Spinal cord (tissue), 10 donors: ENCODE results near the gene TMEM109. TPM values are rescaled to one million over a fixed set of nuclear protein-coding genes. Genes with fewer than 3 reads are reported as not detected.
A peak's percentile ranks its signal among the peaks of the same experiment; 100 is the strongest.

Source experiments
- DNase-seq, 6 donors: peaks; one replicate each; pipeline versions ENCODE4 v3.0.0 to v3.0.0-alpha.2; 2013 to 2015; ENCODE audit warnings: low spot score in 6 of 6, low read depth in 4 of 6
- H3K27ac ChIP-seq: one replicate; pipeline ENCODE4 v1.5.1; 2013; ENCODE audit warnings: low read depth, low read length, control low read depth
- H3K27me3 ChIP-seq: one replicate; pipeline ENCODE4 v1.6.1; 2013; ENCODE audit warnings: low read length; ENCODE audit not compliant: control insufficient read depth, insufficient read depth
- H3K36me3 ChIP-seq: one replicate; pipeline ENCODE4 v1.6.1; 2013; ENCODE audit warnings: low read length; ENCODE audit not compliant: control insufficient read depth, insufficient read depth
- H3K4me1 ChIP-seq: one replicate; pipeline ENCODE4 v1.6.1; 2013; ENCODE audit warnings: low read length; ENCODE audit not compliant: control insufficient read depth, insufficient read depth
- H3K4me3 ChIP-seq: one replicate; pipeline ENCODE4 v1.5.1; 2013; ENCODE audit warnings: low read depth, low read length, control low read depth
- H3K9me3 ChIP-seq: one replicate; pipeline ENCODE4 v1.6.1; 2013; ENCODE audit warnings: low read length; ENCODE audit not compliant: control insufficient read depth, insufficient read depth
- WGBS: methylation state at CpG from one replicate; pipeline ENCODE4 v1.1.5; 2013; ENCODE audit warnings: missing lambda C conversion rate; ENCODE audit not compliant: insufficient coverage; 5-methylcytosine and 5-hydroxymethylcytosine counted together
- polyA plus RNA-seq, 2 donors: library from polyadenylated mRNA; unstranded; fragments of 120-200 nt; gene quantifications; one replicate each; pipeline ENCODE4 v1.2.1, GENCODE V29; 2013; ENCODE audit not compliant: insufficient read length in 2 of 2
- total RNA-seq, 2 donors: library from RNA; depleted of rRNA in 1 of 2; stranded (reverse); fragments of 120-200 nt in 1 of 2; fragments of >200 nt in 1 of 2; gene quantifications; one replicate each; pipeline versions ENCODE4 v1.2.3 to v1.2.4, GENCODE V29; 2013 to 2014
- donor health status: healthy.

TMEM109 gene
- total and polyA plus RNA-seq, 4 donors = 33.5 to 44.7 (median 37.3) TPM

DNA sequence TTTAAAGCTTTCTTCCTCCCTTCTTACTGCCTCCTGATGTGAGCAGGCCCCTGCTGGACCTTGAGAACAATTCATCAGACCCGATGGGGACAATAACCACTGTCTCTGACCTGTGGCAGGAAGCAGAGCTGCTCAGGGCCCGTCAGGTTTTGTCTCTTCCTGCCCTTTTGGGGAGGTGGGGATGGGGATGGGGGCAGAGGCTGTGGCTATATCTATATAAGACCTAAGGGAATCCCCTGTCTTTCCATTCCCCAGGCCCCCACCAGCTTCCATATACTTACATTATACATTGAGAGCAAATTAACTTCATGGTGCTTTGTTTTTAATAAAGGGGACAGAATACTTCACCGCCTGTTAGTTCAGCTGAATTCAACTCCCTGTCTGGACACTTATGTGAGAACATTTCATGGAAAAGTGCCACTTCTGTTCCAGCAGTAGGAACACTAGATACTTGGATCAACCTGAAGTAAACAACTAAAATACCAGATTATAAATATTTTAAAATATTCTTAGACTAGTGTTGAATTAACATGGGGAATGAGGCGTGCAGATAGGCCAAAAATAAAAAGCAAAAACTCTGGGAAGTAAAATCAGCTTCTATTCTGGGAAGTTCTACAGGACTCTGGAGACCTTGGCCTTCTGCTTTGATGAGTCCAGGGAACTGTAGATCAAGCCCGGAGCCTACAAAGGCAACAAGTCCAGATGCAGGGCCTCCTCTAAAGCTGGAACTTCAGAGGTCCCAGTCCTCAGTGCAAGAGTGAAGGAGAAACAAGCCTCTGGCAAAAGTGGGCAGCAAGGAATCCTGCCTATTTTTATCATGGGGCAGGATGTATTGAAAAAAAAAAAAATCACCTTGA is 35.5 kb upstream of the TMEM109 start:
- H3K9me3 ChIP-seq = no peaks in the 10 kb centered on the region
- H3K4me3 ChIP-seq = no peak overlapping the region
- WGBS = 63% methylated on average over 3 of the region's 5 CpGs
- H3K27me3 ChIP-seq = no peaks in the 10 kb centered on the region
- peak overlapping the region; percentile 10 for H3K27ac ChIP-seq
- peaks cover 19% of the 10 kb centered on the region for H3K36me3 ChIP-seq
- H3K4me1 ChIP-seq = peaks cover 11% of the 10 kb centered on the region
- no peak for DNase-seq

DNA sequence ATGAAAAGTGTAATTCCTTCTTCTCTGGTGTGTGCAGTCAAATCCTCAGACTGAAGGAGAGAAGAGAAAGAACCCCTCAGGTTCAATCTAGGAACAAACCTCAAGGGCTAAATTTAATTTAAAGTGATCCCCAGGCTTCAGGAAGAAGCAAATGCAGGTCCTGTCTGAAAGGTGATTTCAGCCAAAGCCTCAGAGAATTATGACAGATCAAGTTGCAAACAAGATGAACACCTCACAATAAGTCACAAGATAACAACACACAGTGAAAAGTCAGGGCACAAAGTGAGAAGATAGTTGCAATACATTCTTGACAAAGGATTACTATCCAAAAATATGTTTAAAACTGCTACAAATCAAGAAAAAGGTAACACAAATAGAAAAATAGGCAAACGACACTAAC is 34.9 kb upstream of the TMEM109 start:
- H3K4me3 ChIP-seq = no peak overlapping the region
- DNase-seq = no peak

DNA sequence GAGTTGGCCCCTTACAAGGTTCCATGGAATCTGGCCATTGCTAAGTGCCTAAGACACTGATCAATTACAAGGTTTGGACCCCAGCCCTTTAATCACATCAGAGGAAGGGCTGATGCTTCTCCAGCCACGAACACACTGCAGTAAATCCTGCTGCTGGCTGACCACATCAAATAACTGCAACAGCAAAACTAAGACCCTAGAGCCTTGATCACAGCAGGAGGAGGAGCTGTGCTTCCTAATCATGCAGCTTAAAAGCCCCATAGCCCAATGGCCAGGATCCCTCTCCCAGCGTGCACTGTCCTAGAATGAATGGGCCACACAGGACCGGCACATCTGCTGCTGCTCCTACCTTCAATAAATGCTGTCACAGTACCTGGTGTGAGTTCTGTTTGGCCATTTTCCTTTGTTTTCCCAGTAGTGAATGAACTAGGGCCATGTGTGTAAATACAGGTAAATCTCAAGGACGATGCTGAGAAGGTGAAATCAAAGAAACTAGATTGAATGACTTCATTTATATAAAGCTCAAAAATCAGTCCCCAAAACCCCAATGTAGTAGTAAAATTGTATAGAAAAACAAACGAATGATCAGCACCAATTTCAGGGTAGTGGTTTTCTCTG is 33.9 kb upstream of the TMEM109 start:
- Histone ChIP-seq H3K4me1 (peaks cover 8% of the 10 kb centered on the region), H3K36me3 (peaks cover 12% of the 10 kb centered on the region), H3K27ac (no peak overlapping the region), H3K4me3 (no peak overlapping the region), H3K9me3 (no peaks in the 10 kb centered on the region), H3K27me3 (no peaks in the 10 kb centered on the region)
- 44% methylated on average over 2 of the region's 5 CpGs for WGBS
- peak in 1 of 6 donors; percentile 41 for DNase-seq

More for the DNA sequence above, 34.9 kb upstream of the TMEM109 start:
- peak overlapping the region; percentile 10 for H3K27ac ChIP-seq
- H3K4me1 ChIP-seq = peaks cover 11% of the 10 kb centered on the region
- H3K9me3 ChIP-seq = no peaks in the 10 kb centered on the region
- H3K27me3 ChIP-seq = no peaks in the 10 kb centered on the region
- H3K36me3 ChIP-seq = peaks cover 19% of the 10 kb centered on the region
- WGBS = no CpG with 5 or more reads among the region's 1 CpG

DNA sequence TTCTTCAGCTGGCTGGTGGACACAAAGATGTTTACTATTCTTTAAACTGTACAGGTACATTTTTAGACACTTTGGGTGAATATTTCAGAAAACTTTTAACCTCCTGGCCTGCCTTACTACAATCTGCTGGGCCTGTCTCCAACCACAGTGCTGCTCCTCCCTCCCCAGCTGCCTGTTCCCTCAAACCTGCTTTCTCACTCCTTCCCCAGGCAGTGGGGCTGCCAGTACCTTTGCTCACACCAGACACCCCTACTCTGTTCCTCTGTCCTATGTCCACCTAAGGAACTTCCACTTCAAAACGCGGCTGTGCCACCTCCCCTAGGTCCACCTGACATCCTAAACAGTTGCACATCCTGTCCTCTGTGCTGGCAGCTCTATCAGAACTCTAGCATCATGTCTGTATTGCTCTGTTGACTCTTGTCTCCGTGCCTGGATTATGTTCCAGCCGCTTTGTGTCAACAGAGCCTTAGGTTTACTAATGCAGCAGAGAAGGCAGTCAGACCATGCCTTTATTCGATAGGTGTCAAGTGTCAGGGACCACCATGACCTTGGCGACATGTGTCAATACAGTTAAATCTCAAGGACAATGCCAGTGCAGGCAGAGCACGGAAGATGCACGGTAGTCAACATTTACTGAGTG is 33.2 kb upstream of the TMEM109 start:
- no peaks in the 10 kb centered on the region for H3K27me3 ChIP-seq
- peaks cover 8% of the 10 kb centered on the region for H3K4me1 ChIP-seq
- 77% methylated on average over 8 of the region's 8 CpGs for WGBS
- no peaks in the 10 kb centered on the region for H3K9me3 ChIP-seq
- H3K27ac ChIP-seq = peak overlapping the region; percentile 3
- DNase-seq = no peak
- no peak overlapping the region for H3K4me3 ChIP-seq
- H3K36me3 ChIP-seq = peaks cover 8% of the 10 kb centered on the region

DNA sequence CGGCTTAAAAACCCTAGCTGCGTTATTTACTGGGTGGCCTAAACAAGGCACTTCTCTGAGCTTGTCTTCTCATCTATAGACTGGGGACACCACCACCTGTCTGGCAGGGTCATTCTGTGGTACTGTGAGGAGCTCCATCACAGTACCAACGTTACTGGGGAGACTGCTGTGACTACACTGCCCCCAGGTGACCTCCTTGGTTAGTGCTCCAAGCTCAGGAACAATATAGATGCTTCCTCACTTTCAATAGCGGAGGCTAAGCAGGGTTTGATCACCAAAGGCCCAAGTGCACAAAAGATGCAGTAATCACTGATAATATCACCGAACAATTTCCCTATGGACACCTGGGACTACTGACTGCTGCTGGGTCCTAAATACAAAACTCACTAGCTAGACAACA is 26.4 kb upstream of the TMEM109 start:
- Histone ChIP-seq H3K9me3 (no peaks in the 10 kb centered on the region), H3K4me3 (no peak overlapping the region), H3K27ac (no peak overlapping the region), H3K4me1 (no peaks in the 10 kb centered on the region), H3K27me3 (no peaks in the 10 kb centered on the region), H3K36me3 (peaks cover 18% of the 10 kb centered on the region)
- 61% methylated on average over 5 of the region's 5 CpGs for WGBS
- peak in 2 of 6 donors; percentile 48 to 55 for DNase-seq

DNA sequence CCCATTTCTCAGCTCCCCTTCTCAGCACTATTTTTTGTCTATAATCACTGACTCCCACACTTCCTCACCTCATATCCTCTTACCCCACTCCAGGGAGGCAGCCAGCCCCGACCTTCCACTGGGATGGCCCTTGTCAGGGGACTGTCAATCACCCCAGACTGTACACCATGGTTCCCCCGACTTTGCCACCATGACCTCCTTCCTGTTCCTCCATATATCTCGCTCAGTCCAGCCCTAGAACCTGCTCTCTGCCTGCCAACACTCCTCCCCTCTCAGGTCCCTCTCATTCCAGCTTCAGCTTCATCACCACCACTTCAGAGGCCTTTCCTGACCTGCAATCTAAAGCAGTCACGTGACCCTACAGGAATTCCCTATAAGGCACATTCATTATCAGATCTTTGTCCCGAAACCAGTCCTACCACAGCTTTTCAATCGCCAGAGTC is 24.1 kb upstream of the TMEM109 start:
- H3K27ac ChIP-seq = no peak overlapping the region
- 92% methylated on average over 6 of the region's 6 CpGs for WGBS
- no peaks in the 10 kb centered on the region for H3K9me3 ChIP-seq
- DNase-seq = no peak
- peaks cover 30% of the 10 kb centered on the region for H3K36me3 ChIP-seq
- no peak overlapping the region for H3K4me3 ChIP-seq
- no peaks in the 10 kb centered on the region for H3K4me1 ChIP-seq
- H3K27me3 ChIP-seq = no peaks in the 10 kb centered on the region

DNA sequence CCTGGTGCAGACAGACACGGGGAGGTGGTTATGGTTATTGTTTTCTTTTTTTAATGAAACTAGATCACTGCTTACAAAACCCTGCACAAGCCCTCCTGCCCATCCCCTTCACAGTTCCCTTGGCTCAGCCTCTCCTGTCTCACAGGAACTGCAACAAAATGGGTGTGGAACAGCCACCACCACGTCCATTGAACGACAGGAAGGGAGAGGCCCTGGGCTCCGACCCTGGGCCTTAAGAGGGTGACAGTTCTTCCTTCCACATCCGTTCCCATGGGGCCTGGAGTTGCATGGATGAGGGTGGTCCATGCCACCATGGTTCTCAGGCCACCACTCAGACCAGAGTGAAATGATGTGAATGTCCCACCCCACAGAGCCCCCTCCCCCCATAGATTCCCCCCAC is 23.3 kb upstream of the TMEM109 start:
- no peaks in the 10 kb centered on the region for H3K27me3 ChIP-seq
- no peaks in the 10 kb centered on the region for H3K9me3 ChIP-seq
- H3K4me3 ChIP-seq = no peak overlapping the region
- no peak overlapping the region for H3K27ac ChIP-seq
- 86% methylated on average over 3 of the region's 5 CpGs for WGBS
- H3K4me1 ChIP-seq = no peaks in the 10 kb centered on the region
- H3K36me3 ChIP-seq = peaks cover 34% of the 10 kb centered on the region
- DNase-seq = no peak

DNA sequence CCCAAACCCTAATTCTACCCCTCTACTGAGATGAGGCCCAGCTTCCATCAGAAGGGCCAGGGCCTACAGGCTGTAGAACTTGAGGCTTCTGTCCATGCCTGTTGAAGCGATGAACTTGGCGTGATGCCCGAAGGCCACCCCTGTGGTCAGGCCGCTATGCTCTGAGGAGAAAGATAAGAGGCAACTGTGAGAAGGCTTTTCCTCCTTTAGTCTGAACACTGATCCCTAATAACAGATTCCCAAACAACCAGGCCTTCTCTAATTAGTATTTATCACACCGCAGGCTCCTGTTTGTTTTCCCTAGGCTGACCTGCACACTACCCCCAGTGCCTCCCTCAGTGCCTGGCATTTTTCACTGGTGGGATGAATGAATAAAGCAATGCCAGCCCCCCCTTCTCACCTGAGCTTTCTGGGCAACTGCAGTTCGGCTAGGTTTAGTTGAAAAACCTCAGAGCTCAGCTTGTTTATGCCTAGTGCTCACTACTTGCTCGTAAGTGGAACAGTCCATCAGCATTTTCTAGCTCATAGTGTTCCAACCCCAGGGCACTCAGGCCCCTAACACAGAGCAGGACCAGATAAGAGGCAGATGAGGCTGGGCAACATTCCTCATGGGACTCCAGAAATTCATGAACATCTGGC is 22.7 kb upstream of the TMEM109 start:
- Histone ChIP-seq H3K4me3 (no peak overlapping the region), H3K4me1 (no peaks in the 10 kb centered on the region), H3K36me3 (peaks cover 36% of the 10 kb centered on the region), H3K27me3 (no peaks in the 10 kb centered on the region), H3K27ac (no peak overlapping the region), H3K9me3 (no peaks in the 10 kb centered on the region)
- WGBS = 89% methylated on average over 2 of the region's 7 CpGs
- no peak for DNase-seq

DNA sequence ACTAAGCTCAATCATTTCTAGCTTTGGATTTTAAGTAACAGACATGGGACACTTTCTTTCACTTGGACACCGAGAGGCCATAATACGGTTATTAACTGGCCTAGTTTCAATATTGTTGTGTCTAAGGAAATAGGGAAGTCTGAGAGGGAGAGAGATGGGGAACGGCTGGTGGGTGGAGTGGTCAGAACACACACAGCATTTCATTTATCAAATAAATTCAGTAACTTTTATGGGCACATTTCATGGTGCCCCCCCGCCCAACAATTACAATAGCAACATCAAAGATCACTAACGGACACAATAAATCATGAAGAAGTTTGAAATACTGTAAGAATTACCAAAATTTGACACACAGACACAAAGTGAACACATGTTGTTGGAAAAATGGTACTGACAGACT is 18.3 kb upstream of the TMEM109 start:
- Histone ChIP-seq H3K4me1 (no peaks in the 10 kb centered on the region), H3K27me3 (no peaks in the 10 kb centered on the region), H3K27ac (no peak overlapping the region), H3K9me3 (no peaks in the 10 kb centered on the region), H3K36me3 (peaks cover 47% of the 10 kb centered on the region), H3K4me3 (no peak overlapping the region)
- DNase-seq = no peak
- WGBS = no CpG with 5 or more reads among the region's 5 CpGs
